Measurements from ENCODE around the gene CASP7. TPM values are rescaled to one million over a fixed set of nuclear protein-coding genes. Genes with fewer than 3 reads are reported as not detected.
A peak's percentile ranks its signal among the peaks of the same experiment; 100 is the strongest.

The CASP7 gene
- total and polyA plus RNA-seq, 10 of the 15 experiments (the other 5 are each of a cell fraction or from before 2014, with no cell fraction given) = 23.7 to 34.4 (median 28.7) TPM

GRCh38 chr10:113683300-113683699 is 3.6 kb downstream of the CASP7 start:
- Histone ChIP-seq H3K9me3 (replicated peaks; ENCODE audit: control insufficient read depth, insufficient read depth, low read length) (peaks cover 13% of the 10 kb centered on the region), H3K27me3 (replicated peaks in 1 of 2; ENCODE audit: control insufficient read depth in 2 of 2, insufficient read depth in 2 of 2, low read length in 1 of 2) (no peaks in the 10 kb centered on the region), H3K4me2 (ENCODE audit: control insufficient read depth, insufficient read depth) (peak overlapping the region; percentile 98), H3K4me1 (ENCODE audit: control insufficient read depth, insufficient read depth, low read length) (peaks cover 22% of the 10 kb centered on the region), H4K20me1 (ENCODE audit: control insufficient read depth, insufficient read depth) (no peaks in the 10 kb centered on the region), H3K9ac (ENCODE audit: control insufficient read depth, insufficient read depth, low read length) (no peak overlapping the region), H2AFZ (ENCODE audit: control insufficient read depth, low read depth, low read length) (no peak overlapping the region), H3K36me3 (ENCODE audit: control insufficient read depth in 2 of 2, insufficient read depth in 2 of 2, low read length in 1 of 2) (no peaks in the 10 kb centered on the region), H3K79me2 (ENCODE audit: control insufficient read depth, insufficient read depth, low read length) (peaks cover 41% of the 10 kb centered on the region), H3K27ac (ENCODE audit: control insufficient read depth, insufficient read depth) (peak overlapping the region; percentile 95; the same call in 1 of the 2 replicates), H3K4me3 (no peak overlapping the region; the same call in 1 of the 2 replicates)
- WGBS (ENCODE audit: insufficient coverage, insufficient replicate concordance, low lambda C conversion rate, missing lambda C conversion rate) = 50% methylated on average over 2 of the region's 2 CpGs
- no TSS peak for BruUV-seq (replicated peaks)
- intact Hi-C loops (cut with micrococcal nuclease; ENCODE audit: unreplicated experiment) = loop anchor here (5.0 kb wide), 1 partner anchor 174 kb away; no protein-coding TSS in a partner anchor
- ChIA-PET RAD21 (ENCODE audit: unreplicated experiment) (interaction anchor here (0.6 to 1.5 kb wide), 3 partner anchors 19 to 188 kb away, joined by 3 to 4 read pairs (median 4); no protein-coding TSS in a partner anchor), SMC1A (ENCODE audit: uncharacterized antibody, unreplicated experiment) (interaction anchor here (0.9 to 1.9 kb wide), 5 partner anchors 11 to 106 kb away, joined by 3 to 6 read pairs (median 3); no protein-coding TSS in a partner anchor), POLR2A (interaction anchor here (0.9 to 1.2 kb wide), 2 partner anchors 389 to 1308 kb away, joined by 3 to 4 read pairs; no protein-coding TSS in a partner anchor), CTCF (interaction anchor here (0.9 kb wide), 1 partner anchor 13 kb away, joined by 3 read pairs; no protein-coding TSS in a partner anchor)
- ATAC-seq = no peak
- no peak for FAIRE-seq
- in situ Hi-C loops (cut with MboI) = loop anchor here (25.0 kb wide), 1 partner anchor 1129 kb away; the partner anchor contains the start of gene FHIP2A
- DNase-seq (ENCODE audit: low read depth, low spot score) = no peak
- TF ChIP-seq, protein P1, sequence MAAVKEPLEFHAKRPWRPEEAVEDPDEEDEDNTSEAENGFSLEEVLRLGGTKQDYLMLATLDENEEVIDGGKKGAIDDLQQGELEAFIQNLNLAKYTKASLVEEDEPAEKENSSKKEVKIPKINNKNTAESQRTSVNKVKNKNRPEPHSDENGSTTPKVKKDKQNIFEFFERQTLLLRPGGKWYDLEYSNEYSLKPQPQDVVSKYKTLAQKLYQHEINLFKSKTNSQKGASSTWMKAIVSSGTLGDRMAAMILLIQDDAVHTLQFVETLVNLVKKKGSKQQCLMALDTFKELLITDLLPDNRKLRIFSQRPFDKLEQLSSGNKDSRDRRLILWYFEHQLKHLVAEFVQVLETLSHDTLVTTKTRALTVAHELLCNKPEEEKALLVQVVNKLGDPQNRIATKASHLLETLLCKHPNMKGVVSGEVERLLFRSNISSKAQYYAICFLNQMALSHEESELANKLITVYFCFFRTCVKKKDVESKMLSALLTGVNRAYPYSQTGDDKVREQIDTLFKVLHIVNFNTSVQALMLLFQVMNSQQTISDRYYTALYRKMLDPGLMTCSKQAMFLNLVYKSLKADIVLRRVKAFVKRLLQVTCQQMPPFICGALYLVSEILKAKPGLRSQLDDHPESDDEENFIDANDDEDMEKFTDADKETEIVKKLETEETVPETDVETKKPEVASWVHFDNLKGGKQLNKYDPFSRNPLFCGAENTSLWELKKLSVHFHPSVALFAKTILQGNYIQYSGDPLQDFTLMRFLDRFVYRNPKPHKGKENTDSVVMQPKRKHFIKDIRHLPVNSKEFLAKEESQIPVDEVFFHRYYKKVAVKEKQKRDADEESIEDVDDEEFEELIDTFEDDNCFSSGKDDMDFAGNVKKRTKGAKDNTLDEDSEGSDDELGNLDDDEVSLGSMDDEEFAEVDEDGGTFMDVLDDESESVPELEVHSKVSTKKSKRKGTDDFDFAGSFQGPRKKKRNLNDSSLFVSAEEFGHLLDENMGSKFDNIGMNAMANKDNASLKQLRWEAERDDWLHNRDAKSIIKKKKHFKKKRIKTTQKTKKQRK (IDR thresholded peaks at IDR 0.05; ENCODE audit: low read depth, low read length) = no peak
- TF ChIP-seq ZNF274 (IDR thresholded peaks at IDR 0.05; ENCODE audit: insufficient read depth, insufficient read length) (no peak), SUPT20H (IDR thresholded peaks at IDR 0.05; ENCODE audit: borderline replicate concordance, control insufficient read depth, low read depth, low read length) (no peak), EZH2 (IDR thresholded peaks at IDR 0.05; ENCODE audit: borderline replicate concordance, control insufficient read depth, low read depth, low read length) (no peak), DPF2 (IDR thresholded peaks at IDR 0.05) (0 out of 2 replicates have a peak, but pooled peaks have one; percentile 16), CBFB (IDR thresholded peaks at IDR 0.05; ENCODE audit: low read depth) (0 out of 2 replicates have a peak, but pooled peaks have one; percentile 17), CHD4 (IDR thresholded peaks at IDR 0.05) (no peak), JUND (IDR thresholded peaks at IDR 0.05; ENCODE audit: low read depth, low read length) (no peak), ZBED1 (IDR thresholded peaks at IDR 0.05; ENCODE audit: borderline replicate concordance) (no peak), EP300 (IDR thresholded peaks at IDR 0.05; ENCODE audit: borderline replicate concordance in 1 of 2, control insufficient read depth in 1 of 2, low read depth in 2 of 2, low read length in 2 of 2) (no peak), SIX5 (IDR thresholded peaks at IDR 0.05; ENCODE audit: low read depth, low read length, severe bottlenecking) (no peak), PAX5 (IDR thresholded peaks at IDR 0.05; ENCODE audit: borderline replicate concordance, low read depth, low read length) (no peak), ATF2 (IDR thresholded peaks at IDR 0.05; ENCODE audit: low read length) (no peak), ZBTB4 (CRISPR knock-in tag; IDR thresholded peaks at IDR 0.05) (no peak), JUNB (IDR thresholded peaks at IDR 0.05) (peak; percentile 39; the same call in 1 of the 2 replicates)
